IMR-90 (cell line): ENCODE data around the gene BTBD2. TPM values are rescaled to one million over a fixed set of nuclear protein-coding genes. Genes with fewer than 3 reads are reported as not detected.

Experiments
- ATAC-seq: fragments of 200-7000 bp; cut with Tn5 transposase; 2 replicates; pipeline ENCODE4 v1.9.1; 2020; ENCODE audit warnings: low read depth, mild to moderate bottlenecking, moderate library complexity
- BruUV-seq: library from RNA; stranded (reverse); fragments of 400-500 nt; replicated peaks from 2 replicates; lab custom pipeline; 2021; lab: Mats Ljungman, UMichigan
- CTCF ChIA-PET: fragments of 300-600 bp; formaldehyde crosslinking; extraction: SDS; loops from one replicate; lab custom pipeline; 2021; ENCODE audit warnings: antibody characterized with exemption; lab: Yijun Ruan, JAX
- POLR2A ChIA-PET: fragments of 300-600 bp; sonication (Branson Sonifier 250); formaldehyde crosslinking; loops from one replicate; lab custom pipeline; 2022; ENCODE audit warnings: antibody characterized with exemption; ENCODE audit not compliant: unreplicated experiment; lab: Charles Lee
- DNase-seq: peaks from one replicate; pipeline ENCODE4 v3.0.0; 2013
- H2AFZ ChIP-seq: replicated peaks from 2 replicates; pipeline ENCODE3; 2013; ENCODE audit warnings: low read length, mild to moderate bottlenecking; ENCODE audit not compliant: poor library complexity
- H2AK5ac ChIP-seq: 2 replicates; pipeline ENCODE4 v1.6.1; 2013; ENCODE audit warnings: low read depth, low read length, inconsistent platforms
- H2AK9ac ChIP-seq: replicated peaks from 2 replicates; pipeline ENCODE3; 2013; ENCODE audit warnings: mild to moderate bottlenecking, low read depth, low read length, moderate library complexity; ENCODE audit not compliant: poor library complexity
- H2BK120ac ChIP-seq: 2 replicates; pipeline ENCODE4 v1.6.1; 2013; ENCODE audit warnings: low read depth, low read length, inconsistent platforms
- H2BK15ac ChIP-seq: 3 replicates; pipeline ENCODE4 v1.6.1; 2013; ENCODE audit warnings: low read depth, low read length, inconsistent platforms
- H2BK20ac ChIP-seq: 2 replicates; pipeline ENCODE4 v1.6.1; 2013; ENCODE audit warnings: low read depth, mild to moderate bottlenecking, inconsistent platforms, low read length, moderate library complexity
- H2BK5ac ChIP-seq: 2 replicates; pipeline ENCODE4 v1.6.1; 2013; ENCODE audit warnings: mild to moderate bottlenecking, low read depth, low read length, inconsistent platforms; ENCODE audit not compliant: poor library complexity, severe bottlenecking
- H3K14ac ChIP-seq: replicated peaks from 2 replicates; pipeline ENCODE4 v1.6.1; 2013; ENCODE audit warnings: low read depth, low read length, inconsistent platforms
- H3K18ac ChIP-seq: 2 replicates; pipeline ENCODE4 v1.6.1; 2013; ENCODE audit warnings: low read depth, low read length, control low read depth
- H3K23ac ChIP-seq: 2 replicates; pipeline ENCODE4 v1.6.1; 2013; ENCODE audit warnings: low read depth, low read length, inconsistent platforms
- H3K27ac ChIP-seq: 2 replicates; pipeline ENCODE4 v1.5.1; 2013; ENCODE audit warnings: mild to moderate bottlenecking, control low read depth, low read length; ENCODE audit not compliant: insufficient read depth
- H3K27me3 ChIP-seq: 2 replicates; pipeline ENCODE4 v1.6.1; 2013; ENCODE audit warnings: low read length; ENCODE audit not compliant: control insufficient read depth, insufficient read depth
- H3K36me3 ChIP-seq: 2 replicates; pipeline ENCODE4 v1.6.1; 2013; ENCODE audit warnings: low read length, mixed read lengths; ENCODE audit not compliant: control insufficient read depth, insufficient read depth
- H3K4ac ChIP-seq: 2 replicates; pipeline ENCODE4 v1.6.1; 2013; ENCODE audit warnings: low read depth, low read length, inconsistent platforms
- H3K4me1 ChIP-seq: 2 replicates; pipeline ENCODE4 v1.6.1; 2013; ENCODE audit warnings: low read length, mixed read lengths; ENCODE audit not compliant: control insufficient read depth, insufficient read depth
- H3K4me2 ChIP-seq: 2 replicates; pipeline ENCODE4 v1.6.1; 2013; ENCODE audit warnings: low read depth, mild to moderate bottlenecking, control low read depth, low read length, moderate library complexity
- H3K4me3 ChIP-seq: 2 replicates; pipeline ENCODE4 v1.5.1; 2013; ENCODE audit warnings: low read depth, mild to moderate bottlenecking, control low read depth, low read length, moderate library complexity; ENCODE audit not compliant: insufficient read depth
- H3K56ac ChIP-seq: 2 replicates; pipeline ENCODE4 v1.6.1; 2013; ENCODE audit warnings: low read length, inconsistent platforms; ENCODE audit not compliant: insufficient read depth; ENCODE audit errors: extremely low read depth
- H3K79me1 ChIP-seq, 2 experiments: 2 replicates each; pipeline ENCODE4 v1.6.1; 2013; ENCODE audit warnings: low read length in 2 of 2, inconsistent platforms in 1 of 2, low read depth in 1 of 2
- H3K9ac ChIP-seq: 2 replicates; pipeline ENCODE4 v1.6.1; 2013; ENCODE audit warnings: low read depth, low read length, control low read depth
- H3K9me1 ChIP-seq: 2 replicates; pipeline ENCODE4 v1.6.1; 2013; ENCODE audit warnings: low read length, inconsistent platforms; ENCODE audit not compliant: insufficient read depth
- H3K9me3 ChIP-seq: 2 replicates; pipeline ENCODE4 v1.6.1; 2013; ENCODE audit warnings: low read length; ENCODE audit not compliant: control insufficient read depth, insufficient read depth
- H4K20me1 ChIP-seq: 2 replicates; pipeline ENCODE4 v1.6.1; 2013; ENCODE audit warnings: low read length, inconsistent platforms; ENCODE audit not compliant: insufficient read depth
- H4K5ac ChIP-seq: 2 replicates; pipeline ENCODE4 v1.6.1; 2013; ENCODE audit warnings: mild to moderate bottlenecking, low read depth, low read length, control low read depth
- H4K8ac ChIP-seq, 2 experiments: 2 replicates each; pipeline ENCODE4 v1.6.1; 2013; ENCODE audit warnings: low read depth in 2 of 2, low read length in 2 of 2, control low read depth in 1 of 2, inconsistent platforms in 1 of 2
- H4K91ac ChIP-seq: 2 replicates; pipeline ENCODE4 v1.6.1; 2013; ENCODE audit warnings: low read depth, low read length, inconsistent platforms; ENCODE audit not compliant: insufficient read depth
- BHLHE40 ChIP-seq: fragments of 150-350 bp; IDR thresholded peaks from 2 replicates; pipeline ENCODE4 v1.6.1; 2016; ENCODE audit warnings: mild to moderate bottlenecking, low read depth, low read length
- CEBPB ChIP-seq: IDR thresholded peaks from 2 replicates; pipeline ENCODE4 v1.6.1; 2012; ENCODE audit warnings: low read depth, low read length, improper control_type of control experiment
- CHD1 ChIP-seq: IDR thresholded peaks from 2 replicates; pipeline ENCODE4 v1.6.1; 2012; ENCODE audit warnings: low read depth, low read length, improper control_type of control experiment
- CTCF ChIP-seq: conservative IDR thresholded peaks from 2 replicates; pipeline ENCODE4 v1.5.1; 2012; ENCODE audit warnings: mild to moderate bottlenecking, low read depth, low read length, improper control_type of control experiment
- FOS ChIP-seq: fragments of 150-350 bp; IDR thresholded peaks from 2 replicates; pipeline ENCODE4 v1.6.1; 2016; ENCODE audit warnings: low read depth, low read length
- MAFK ChIP-seq: IDR thresholded peaks from 2 replicates; pipeline ENCODE4 v1.6.1; 2012; ENCODE audit warnings: low read depth, low read length, improper control_type of control experiment
- MAZ ChIP-seq: IDR thresholded peaks from 2 replicates; pipeline ENCODE4 v1.6.1; 2012; ENCODE audit warnings: low read depth, mild to moderate bottlenecking, low read length, improper control_type of control experiment, moderate library complexity, borderline replicate concordance
- NFE2L2 ChIP-seq: fragments of 150-350 bp; IDR thresholded peaks from 2 replicates; pipeline ENCODE4 v1.6.1; 2016; ENCODE audit warnings: low read depth, mild to moderate bottlenecking, low read length
- POLR2A ChIP-seq: IDR thresholded peaks from 2 replicates; pipeline ENCODE4 v1.6.1; 2012; ENCODE audit warnings: mild to moderate bottlenecking, low read depth, low read length
- RAD21 ChIP-seq: IDR thresholded peaks from 2 replicates; pipeline ENCODE4 v1.6.1; 2012; ENCODE audit warnings: low read length, improper control_type of control experiment
- RCOR1 ChIP-seq: IDR thresholded peaks from 2 replicates; pipeline ENCODE4 v1.6.1; 2012; ENCODE audit warnings: mild to moderate bottlenecking, low read length, improper control_type of control experiment; ENCODE audit not compliant: insufficient replicate concordance
- RFX5 ChIP-seq: IDR thresholded peaks from 2 replicates; pipeline ENCODE4 v1.8.0; 2012; ENCODE audit warnings: low read depth, mild to moderate bottlenecking, low read length, moderate library complexity
- SMC3 ChIP-seq: fragments of 150-350 bp; IDR thresholded peaks from 2 replicates; pipeline ENCODE4 v1.6.1; 2016; ENCODE audit warnings: low read depth, mild to moderate bottlenecking, antibody characterized with exemption, low read length, moderate library complexity
- WGBS, 2 experiments: methylation state at CpG; one replicate each; pipeline versions ENCODE4 v1.1.5 to v1.1.7; 2013; ENCODE audit warnings: missing lambda C conversion rate in 2 of 2; ENCODE audit not compliant: insufficient read length in 1 of 2; ENCODE audit errors: extremely low coverage in 2 of 2; 5-methylcytosine and 5-hydroxymethylcytosine counted together
- dilution Hi-C: fragments of 300-500 bp; cut with HindIII; formaldehyde crosslinking; loops from one replicate; pipeline ENCODE4 v1.14.3; 2018; ENCODE audit warnings: low sequenced_read_pairs; ENCODE audit not compliant: unreplicated experiment
- in situ Hi-C: fragments of 300-500 bp; cut with MboI; formaldehyde crosslinking; loops from 3 replicates; pipeline ENCODE4 v1.14.3; 2019; ENCODE audit warnings: low sequenced_read_pairs, inconsistent platforms, mixed read lengths
- intact Hi-C: fragments of 100-400 bp; cut with micrococcal nuclease; formaldehyde crosslinking; loops from 2 replicates; pipeline ENCODE4 v1.10.0; 2022
- polyA plus RNA-seq, 3 experiments: library from polyadenylated mRNA; depleted of rRNA; stranded (reverse); fragments of >200 nt; gene quantifications; 2 replicates each; pipeline ENCODE4 v1.2.3, GENCODE V29; 2012; ENCODE audit warnings: low replicate concordance in 1 of 3
- total RNA-seq: library from RNA; depleted of rRNA; stranded (reverse); fragments of >200 nt; gene quantifications from 2 replicates; pipeline ENCODE4 v1.2.3, GENCODE V29; 2012
- TF ChIP-seq, protein P1 (sequence below): fragments of 150-350 bp; IDR thresholded peaks from 2 replicates; pipeline ENCODE4 v1.6.1; 2017; ENCODE audit warnings: mild to moderate bottlenecking, antibody characterized with exemption, low read length, low read depth
- TF ChIP-seq, protein P2 (sequence below): fragments of 150-350 bp; IDR thresholded peaks from 2 replicates; pipeline ENCODE4 v1.6.1; 2016; ENCODE audit warnings: low read depth, mild to moderate bottlenecking, low read length, moderate library complexity, borderline replicate concordance

BTBD2 gene
- total and polyA plus RNA-seq, 2 of the 4 experiments (the other 2 are of a cell fraction): 24.4 to 65.7 TPM

DNA sequence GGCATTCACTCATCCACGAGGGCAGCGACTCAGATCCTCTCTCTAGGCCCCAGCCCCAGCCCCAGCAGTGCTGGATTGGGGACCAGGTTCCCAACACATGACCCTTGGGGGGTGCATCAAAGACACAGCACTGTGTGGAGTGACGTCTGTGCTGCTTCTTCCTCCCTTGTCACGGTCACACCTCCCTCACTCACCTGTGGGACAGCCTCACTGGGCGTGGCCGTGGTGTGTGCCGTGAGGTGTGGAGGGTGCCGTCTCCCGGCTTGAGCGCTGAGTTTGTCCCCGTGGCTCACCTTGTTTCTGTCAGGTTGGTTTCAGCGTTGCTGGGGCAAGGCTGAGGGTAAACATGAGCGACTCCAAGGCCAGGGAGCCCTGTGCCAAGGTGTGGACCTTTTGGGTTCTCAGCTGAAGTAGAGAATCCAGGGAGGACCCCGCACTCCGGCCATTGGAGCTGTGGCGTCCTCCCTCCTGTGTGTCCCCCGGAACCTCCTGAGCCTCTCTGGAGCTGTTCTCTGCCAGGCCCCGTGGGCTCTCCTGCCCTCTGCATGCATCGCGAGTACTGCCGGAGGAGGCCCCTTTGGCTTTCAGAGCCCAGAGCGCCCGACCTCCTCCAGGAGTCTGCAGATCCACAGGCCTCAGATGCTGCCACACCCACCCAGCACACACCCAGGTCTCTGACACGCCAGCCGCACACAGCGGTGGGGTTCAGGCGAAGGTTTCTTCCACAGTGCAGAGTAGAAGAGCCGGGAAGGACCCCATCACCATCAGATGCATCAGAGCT is 40.9 kb downstream of the BTBD2 start:
- BruUV-seq: no TSS peak
- in situ Hi-C loops: no loop called here
- Histone ChIP-seq H3K9me1 (peaks cover 4% of the 10 kb centered on the region), H2BK15ac (no peak overlapping the region), H4K8ac (no peak overlapping the region), H3K4me1 (no peaks in the 10 kb centered on the region), H3K18ac (no peak overlapping the region), H3K23ac (no peak overlapping the region), H2BK120ac (no peak overlapping the region), H2BK5ac (no peak overlapping the region), H2AK9ac (peak overlapping the region; percentile 55), H3K27ac (no peak overlapping the region), H3K9ac (no peak overlapping the region), H3K4me2 (no peak overlapping the region), H3K4me3 (no peak overlapping the region), H3K36me3 (peaks cover 37% of the 10 kb centered on the region), H3K9me3 (no peaks in the 10 kb centered on the region), H3K14ac (no peak overlapping the region), H2AK5ac (no peak overlapping the region), H3K56ac (no peak overlapping the region), H4K91ac (no peak overlapping the region), H4K20me1 (peaks cover 68% of the 10 kb centered on the region), H3K27me3 (no peaks in the 10 kb centered on the region), H4K5ac (no peak overlapping the region), H3K79me1 (peaks cover 8 to 55% of the 10 kb centered on the region in 2 experiments), H3K4ac (no peak overlapping the region), H2AFZ (peak overlapping the region; percentile 32), H2BK20ac (no peak overlapping the region)
- DNase-seq (no peak), ATAC-seq (no peak; the same call in 1 of the 2 replicates)
- dilution Hi-C loops: no loop called here
- intact Hi-C loops: no loop called here
- ChIA-PET CTCF (no interaction called here), POLR2A (no interaction called here)
- WGBS, 2 experiments: 89% methylated on average over 9 of the region's 28 CpGs; no CpG with 5 or more reads in 1 of the 2 experiments
- TF ChIP-seq RCOR1 (no peak), CHD1 (no peak), RAD21 (no peak), RFX5 (no peak), CEBPB (no peak), SMC3 (no peak), BHLHE40 (no peak), MAFK (no peak), MAZ (no peak), CTCF (no peak), FOS (no peak), POLR2A (no peak), NFE2L2 (no peak)
- TF ChIP-seq, protein P1, sequence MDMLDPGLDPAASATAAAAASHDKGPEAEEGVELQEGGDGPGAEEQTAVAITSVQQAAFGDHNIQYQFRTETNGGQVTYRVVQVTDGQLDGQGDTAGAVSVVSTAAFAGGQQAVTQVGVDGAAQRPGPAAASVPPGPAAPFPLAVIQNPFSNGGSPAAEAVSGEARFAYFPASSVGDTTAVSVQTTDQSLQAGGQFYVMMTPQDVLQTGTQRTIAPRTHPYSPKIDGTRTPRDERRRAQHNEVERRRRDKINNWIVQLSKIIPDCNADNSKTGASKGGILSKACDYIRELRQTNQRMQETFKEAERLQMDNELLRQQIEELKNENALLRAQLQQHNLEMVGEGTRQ: no peak
- TF ChIP-seq, protein P2, sequence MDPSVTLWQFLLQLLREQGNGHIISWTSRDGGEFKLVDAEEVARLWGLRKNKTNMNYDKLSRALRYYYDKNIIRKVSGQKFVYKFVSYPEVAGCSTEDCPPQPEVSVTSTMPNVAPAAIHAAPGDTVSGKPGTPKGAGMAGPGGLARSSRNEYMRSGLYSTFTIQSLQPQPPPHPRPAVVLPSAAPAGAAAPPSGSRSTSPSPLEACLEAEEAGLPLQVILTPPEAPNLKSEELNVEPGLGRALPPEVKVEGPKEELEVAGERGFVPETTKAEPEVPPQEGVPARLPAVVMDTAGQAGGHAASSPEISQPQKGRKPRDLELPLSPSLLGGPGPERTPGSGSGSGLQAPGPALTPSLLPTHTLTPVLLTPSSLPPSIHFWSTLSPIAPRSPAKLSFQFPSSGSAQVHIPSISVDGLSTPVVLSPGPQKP: no peak
